HG03108 (cell line): ENCODE data around the gene DPYSL4.

Experiments used
- ATAC-seq: cut with Tn5 transposase; IDR thresholded peaks from one replicate; pipeline ENCODE4 v1.9.1; 2021; ENCODE audit warnings: moderate library complexity; ENCODE audit not compliant: unreplicated experiment

Gene DPYSL4

DNA sequence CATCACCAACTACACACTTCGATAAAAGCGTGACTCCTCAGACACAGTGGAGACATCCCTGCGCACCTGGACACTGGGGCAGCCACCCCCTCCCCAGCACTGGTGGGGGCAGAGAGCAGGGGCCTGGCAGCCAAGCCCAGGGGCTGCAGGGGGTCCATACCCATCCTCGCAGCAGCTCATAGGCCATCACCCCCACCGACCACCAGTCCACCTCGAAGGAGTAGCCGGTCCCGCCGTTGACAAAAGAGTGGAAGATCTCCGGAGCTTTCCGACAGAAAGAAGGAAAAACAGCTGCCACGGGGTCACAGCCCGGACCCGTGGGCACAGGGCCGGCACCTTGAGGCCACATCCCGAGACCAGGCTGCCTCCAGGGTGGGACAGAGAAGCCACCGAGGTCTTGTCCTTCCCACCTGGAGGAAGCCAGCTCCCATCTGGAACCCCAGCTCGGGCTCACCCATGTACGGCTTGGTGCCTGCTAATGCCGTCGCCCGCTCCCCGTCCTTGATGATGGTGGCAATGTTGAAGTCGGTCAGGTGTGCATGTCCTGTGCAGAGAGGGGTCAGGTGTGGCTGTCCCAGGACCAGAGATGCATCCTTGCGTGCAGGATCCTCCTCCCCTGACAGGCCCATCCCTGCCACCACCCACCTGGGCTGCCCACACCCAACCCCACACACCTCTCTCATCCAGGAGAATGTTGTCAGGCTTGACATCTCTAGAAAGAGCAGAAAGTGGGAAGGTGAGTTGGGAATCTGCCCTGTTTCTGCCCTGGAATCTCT is 38.5 kb downstream of the DPYSL4 start:
- no peak for ATAC-seq

- ATAC-seq = no peak
These were observed 39.1 kb downstream of the DPYSL4 start for GRCh38 chr10:132225849-132226205.

GRCh38 chr10:132226586-132227405 is 40.0 kb downstream of the DPYSL4 start:
- no peak for ATAC-seq

DNA sequence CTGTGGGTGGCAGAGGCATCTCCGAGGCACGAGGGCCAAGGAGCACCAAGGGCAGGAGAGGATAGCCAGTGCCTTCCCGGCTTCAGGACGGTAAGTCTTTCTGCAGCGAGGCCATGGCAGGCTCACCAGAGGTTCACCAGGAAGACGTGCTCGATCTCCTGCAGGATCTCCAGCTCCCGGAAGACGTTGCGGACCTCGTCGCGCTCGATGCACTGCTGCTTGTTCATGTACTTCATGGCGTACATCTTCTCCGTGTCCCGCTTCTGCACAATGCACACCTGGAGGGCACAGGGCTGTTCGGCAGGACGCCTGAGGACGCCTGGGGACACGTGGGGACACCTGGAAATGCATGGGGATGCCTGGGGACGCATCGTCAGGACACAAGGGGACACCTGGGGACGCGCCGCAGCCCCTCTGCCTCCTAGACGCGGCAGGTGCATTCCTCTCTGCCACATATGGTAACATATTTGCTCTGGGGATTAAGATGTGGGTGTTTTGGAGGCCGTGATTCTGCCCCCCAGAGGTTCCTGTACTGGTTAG is 41.2 kb downstream of the DPYSL4 start:
- ATAC-seq = no peak

- no peak for ATAC-seq
These were observed 41.9 kb downstream of the DPYSL4 start for GRCh38 chr10:132228616-132229015.

DNA sequence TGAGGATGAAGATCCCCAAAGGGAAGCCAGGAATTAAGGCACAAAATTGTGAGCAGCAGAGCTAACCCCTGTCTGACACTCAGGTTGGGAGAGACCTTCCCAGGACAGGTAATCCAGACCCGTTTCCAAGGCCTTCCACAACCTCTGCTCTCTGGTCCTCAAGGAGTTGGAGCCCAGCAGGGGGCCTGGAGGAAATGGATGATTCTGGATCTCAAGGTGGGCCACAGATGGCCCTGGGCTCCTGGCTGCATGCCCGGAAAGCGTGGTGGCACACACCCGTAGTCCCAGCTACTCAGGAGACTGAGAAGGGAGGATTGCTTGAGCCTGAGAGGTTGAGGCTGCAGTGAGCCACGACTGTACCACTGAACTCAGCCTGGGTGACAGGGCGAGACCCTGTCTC is 42.3 kb downstream of the DPYSL4 start:
- no peak for ATAC-seq

DNA sequence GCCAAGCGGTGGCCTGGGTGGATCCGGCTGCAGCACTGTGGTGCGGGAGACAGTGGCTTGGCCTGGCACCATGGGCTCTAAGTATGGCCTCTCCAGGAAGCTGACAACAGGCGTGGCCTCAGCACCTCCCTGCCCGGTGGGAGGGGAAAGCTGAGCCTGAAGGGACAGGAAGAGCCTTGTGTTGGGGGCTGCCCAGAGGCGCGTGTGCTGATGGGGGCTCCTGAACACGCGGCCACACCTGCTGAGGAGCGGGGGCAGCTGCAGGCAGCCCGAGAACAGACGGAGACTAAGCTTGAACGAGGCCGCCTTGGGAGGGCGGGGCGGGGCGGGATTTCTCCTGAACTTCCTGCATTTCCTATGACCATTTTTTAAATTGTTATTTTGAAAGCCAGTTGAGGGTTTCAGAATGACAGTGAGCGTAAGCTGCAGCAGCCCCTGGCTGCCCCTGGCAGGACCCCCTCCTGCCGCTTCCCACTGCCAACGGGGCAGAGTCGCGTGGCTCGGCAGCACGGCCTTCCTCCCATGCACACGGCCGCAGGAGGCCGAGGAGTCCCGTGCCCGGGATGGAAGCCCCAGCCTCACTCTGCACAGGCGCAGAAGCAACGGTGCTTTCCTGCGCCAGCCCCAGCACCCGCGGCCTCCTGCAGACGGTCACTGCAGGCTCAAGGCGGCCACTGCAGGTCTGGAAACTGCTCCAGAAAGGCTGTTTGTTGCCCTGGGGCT is 43.2 kb downstream of the DPYSL4 start:
- ATAC-seq = no peak

GRCh38 chr10:132230557-132231210 is 43.9 kb downstream of the DPYSL4 start:
- ATAC-seq = no peak

DNA sequence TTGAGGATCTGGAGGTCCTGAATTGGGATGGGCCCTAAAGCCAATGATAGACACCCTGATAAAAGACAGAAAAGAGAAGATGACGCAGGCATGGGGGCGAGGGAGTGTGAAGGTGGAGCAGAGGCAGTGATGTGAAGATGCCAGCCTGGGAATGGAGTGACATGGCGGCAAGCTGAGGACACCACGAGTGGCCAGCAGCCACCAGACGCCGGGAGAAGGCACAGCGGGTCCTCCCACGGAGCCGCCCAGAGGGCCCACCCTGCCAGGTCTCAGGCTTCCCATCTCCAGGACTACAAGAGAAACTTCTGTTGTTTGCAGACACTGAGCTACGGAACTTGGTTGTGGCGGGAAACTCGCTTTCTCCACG is 44.9 kb downstream of the DPYSL4 start:
- no peak for ATAC-seq

DNA sequence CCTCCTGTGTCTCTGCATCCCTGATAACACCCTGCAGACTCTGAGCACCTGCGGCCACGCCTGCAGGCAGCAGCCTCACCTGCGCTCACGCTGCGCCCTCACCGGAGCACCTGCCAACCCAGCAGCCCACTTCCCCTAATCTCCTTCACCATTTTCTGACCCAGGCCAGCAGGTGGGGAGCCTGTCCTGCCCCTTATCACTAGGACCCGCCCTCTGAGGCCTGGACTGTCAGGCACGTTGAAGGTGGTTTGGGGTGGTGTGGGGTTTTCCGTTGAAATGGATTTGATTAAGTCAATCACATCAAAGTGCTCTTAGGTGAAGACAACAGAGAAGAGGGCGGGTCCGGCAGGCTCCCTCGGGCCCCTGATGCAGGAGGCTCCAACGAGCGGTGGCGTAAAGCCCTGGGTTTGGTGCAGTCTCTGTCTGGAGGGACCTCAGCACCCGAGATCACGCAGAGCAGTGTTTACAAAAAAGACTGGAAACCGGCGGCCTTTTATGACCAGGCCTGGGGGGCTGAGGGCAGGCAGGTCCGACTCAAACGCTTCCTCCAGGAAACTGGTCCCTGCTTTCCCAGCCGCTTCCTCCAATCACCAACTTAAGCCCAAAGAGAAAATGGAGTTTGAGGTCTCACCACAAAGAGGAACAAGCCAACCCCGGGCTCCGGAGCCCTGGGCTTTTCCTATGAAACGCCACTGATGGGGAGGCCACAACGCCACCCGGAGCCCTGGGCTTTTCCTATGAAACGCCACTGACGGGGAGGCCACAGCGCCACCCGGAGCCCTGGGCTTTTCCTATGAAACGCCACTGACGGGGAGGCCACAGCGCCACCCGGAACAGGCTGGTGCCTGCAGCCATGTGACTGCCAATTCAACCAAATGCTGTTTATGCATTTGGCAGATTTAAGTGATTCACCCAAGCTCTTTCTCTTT is 45.5 kb downstream of the DPYSL4 start:
- ATAC-seq = no peak

- no peak for ATAC-seq
These were observed 46.2 kb downstream of the DPYSL4 start for GRCh38 chr10:132232981-132233380.

DNA sequence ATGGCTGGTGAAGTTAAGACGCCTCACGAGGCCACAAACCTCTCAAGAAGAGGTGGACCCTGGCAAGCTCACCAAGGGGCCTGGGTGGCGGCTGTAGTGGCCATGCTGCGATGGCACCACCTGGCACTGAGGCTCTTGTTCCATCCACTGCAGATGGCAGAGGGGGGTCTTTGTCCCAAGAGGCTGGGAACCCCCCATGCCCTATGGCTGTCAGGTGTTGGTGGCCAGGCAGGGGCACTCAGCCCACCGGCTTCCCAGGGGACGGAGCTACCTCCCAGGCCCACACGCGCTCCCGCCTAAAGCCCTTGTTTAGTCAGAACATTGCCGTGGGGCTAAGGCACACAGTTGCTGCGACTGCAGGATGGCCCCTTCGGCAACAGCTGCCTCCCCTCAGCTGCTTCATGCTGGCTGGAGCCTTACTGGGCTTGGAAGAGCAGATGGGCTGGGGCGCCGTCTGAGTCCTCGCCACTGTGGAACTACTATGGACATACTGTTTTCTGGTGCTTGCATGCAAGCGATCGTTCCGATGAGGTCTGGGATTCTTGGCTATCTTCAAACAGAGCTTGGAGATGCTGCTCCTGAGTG is 46.8 kb downstream of the DPYSL4 start:
- ATAC-seq = no peak

GRCh38 chr10:132234860-132235259 is 48.1 kb downstream of the DPYSL4 start:
- no peak for ATAC-seq

GRCh38 chr10:132236161-132236560 is 49.4 kb downstream of the DPYSL4 start:
- no peak for ATAC-seq

DNA sequence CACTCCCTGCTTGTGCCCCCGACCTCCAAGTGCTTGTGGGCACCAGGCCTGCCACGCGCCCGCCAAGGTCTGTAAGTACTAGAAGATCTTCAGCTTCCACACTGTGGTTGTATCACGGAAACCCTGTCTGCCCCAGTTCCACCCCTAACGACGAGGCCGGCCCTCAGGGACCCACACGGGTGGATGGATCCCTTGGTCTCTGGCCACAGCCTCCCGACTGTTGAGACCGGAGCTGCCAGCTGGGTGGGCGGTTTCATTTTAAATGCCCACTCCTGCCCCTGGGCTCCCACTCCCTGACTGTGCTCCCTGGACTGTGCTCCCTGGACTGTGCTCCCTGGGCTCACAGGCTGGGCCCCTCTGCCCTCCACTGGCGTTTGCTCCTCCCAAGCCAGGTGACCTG is 50.1 kb downstream of the DPYSL4 start:
- ATAC-seq = no peak

DNA sequence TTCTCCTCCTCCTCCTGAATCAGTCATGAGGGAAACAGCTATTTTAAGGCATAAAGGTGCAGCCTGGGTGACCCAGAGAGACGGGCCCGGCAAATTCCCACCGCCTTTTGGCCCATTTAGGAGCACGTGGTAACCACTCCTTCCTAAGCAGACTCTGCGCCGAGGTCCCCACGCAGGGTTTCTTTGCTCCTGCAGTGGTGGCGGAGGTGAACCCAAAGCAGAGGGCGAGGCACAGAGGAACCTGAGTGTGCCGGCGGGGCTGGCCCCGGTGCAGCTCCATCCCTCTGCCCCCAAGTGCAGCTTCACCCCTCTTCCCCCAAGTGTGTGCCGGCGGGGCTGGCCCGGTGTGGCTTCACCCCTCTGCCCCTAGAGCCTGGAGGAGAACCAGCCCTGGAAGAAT is 50.6 kb downstream of the DPYSL4 start:
- no peak for ATAC-seq

- no peak for ATAC-seq
These were observed 51.1 kb downstream of the DPYSL4 start for GRCh38 chr10:132237871-132238270.

DNA sequence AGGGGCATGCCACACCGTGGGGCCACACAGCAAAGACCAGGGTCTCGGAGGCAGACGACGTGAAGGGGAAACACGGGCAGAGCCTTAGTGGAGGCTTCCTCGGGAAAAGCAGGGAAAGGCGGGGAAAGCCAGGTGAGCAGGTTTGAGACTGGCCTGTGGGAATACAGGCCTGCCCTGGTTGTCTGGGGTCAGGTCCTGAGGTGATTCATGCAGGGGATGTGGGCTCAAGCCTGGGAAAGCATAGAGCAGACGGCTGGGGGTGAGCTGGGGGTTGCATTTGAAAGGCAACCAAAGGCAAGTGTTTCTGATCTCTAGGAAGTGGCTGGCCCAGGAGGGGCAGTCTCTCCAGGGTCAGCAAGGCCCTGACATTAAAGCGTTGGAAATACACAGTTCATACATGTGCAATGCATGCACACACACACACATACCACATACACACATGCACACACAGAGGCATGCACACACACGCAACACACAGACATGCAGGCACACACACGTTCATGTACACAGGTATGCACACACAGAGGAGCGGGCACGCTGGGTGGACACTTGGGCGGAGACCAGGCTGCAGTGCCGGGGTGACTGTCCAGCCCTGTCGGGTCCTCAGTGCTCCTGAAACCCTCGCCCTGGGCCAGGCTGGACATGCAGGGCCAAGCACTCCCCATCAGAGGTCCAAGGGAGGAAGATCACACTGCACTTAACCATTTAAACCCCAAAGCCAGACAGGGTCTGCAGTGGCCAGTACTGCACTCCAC is 51.8 kb downstream of the DPYSL4 start:
- ATAC-seq = no peak
